Ascending aorta (tissue), 2 donors: ENCODE results near the gene PMM2. TPM values are rescaled to one million over a fixed set of nuclear protein-coding genes. Genes with fewer than 3 reads are reported as not detected.

Experiments used
- DNase-seq, 2 donors: peaks; one replicate each; pipeline ENCODE4 v3.0.0-alpha.2; 2019; ENCODE audit warnings: low spot score in 2 of 2
- H3K27ac ChIP-seq, 2 donors: fragments of 200-600 bp; sonication (generic); one replicate each; pipeline ENCODE4 v1.5.1; 2016 to 2017; ENCODE audit warnings: mild to moderate bottlenecking in 1 of 2
- H3K27me3 ChIP-seq: fragments of 200-600 bp; sonication (generic); one replicate; pipeline ENCODE4 v1.5.1; 2017
- H3K36me3 ChIP-seq, 2 donors: fragments of 200-600 bp; sonication (generic); one replicate each; pipeline ENCODE4 v1.5.1; 2016
- H3K4me1 ChIP-seq, 2 donors: fragments of 200-600 bp; sonication (generic); one replicate each; pipeline ENCODE4 v1.5.1; 2016 to 2017; ENCODE audit warnings: mild to moderate bottlenecking in 1 of 2
- H3K4me3 ChIP-seq, 2 donors: fragments of 200-600 bp; sonication (generic); one replicate each; pipeline ENCODE4 v1.5.1; 2016 to 2017; ENCODE audit warnings: mild to moderate bottlenecking in 1 of 2
- H3K9me3 ChIP-seq, 2 donors: fragments of 200-600 bp; sonication (generic); one replicate each; pipeline ENCODE4 v1.5.1; 2016
- CTCF ChIP-seq, 3 experiments: fragments of 200-600 bp in 2 of 3; fragments of 450-650 bp in 1 of 3; sonication (generic) in 2 of 3; IDR thresholded peaks; one replicate each; pipeline ENCODE4 v1.5.1; 2016 to 2019; ENCODE audit warnings: antibody characterized with exemption in 3 of 3, mild to moderate bottlenecking in 1 of 3, moderate library complexity in 1 of 3
- intact Hi-C: fragments of 100-400 bp; cut with DNase I; formaldehyde crosslinking; loops from one replicate; pipeline ENCODE4 v1.15.1; 2023
- total RNA-seq: library from RNA; depleted of rRNA; stranded (reverse); fragments of >200 nt; gene quantifications from one replicate; pipeline ENCODE4 v1.1.0, GENCODE V29; 2016

PMM2 gene
- total RNA-seq, 1 donor from 2014 or later = 17.9 TPM

GRCh38 chr16:8763899-8764298 is 33.7 kb upstream of the PMM2 start:
- Histone ChIP-seq H3K4me3 (no peak overlapping the region), H3K27me3 (no peaks in the 10 kb centered on the region), H3K27ac (no peak overlapping the region), H3K36me3 (peaks cover 23 to 42% of the 10 kb centered on the region in 2 donors), H3K9me3 (no peaks in the 10 kb centered on the region), H3K4me1 (no peaks in the 10 kb centered on the region)
- no peak for DNase-seq
- no peak for TF ChIP-seq CTCF (IDR thresholded peaks at IDR 0.05)
- intact Hi-C loops = no loop called here

- Histone ChIP-seq H3K9me3 (no peaks in the 10 kb centered on the region), H3K36me3 (peaks cover 28 to 45% of the 10 kb centered on the region in 2 donors), H3K4me1 (no peaks in the 10 kb centered on the region), H3K27me3 (no peaks in the 10 kb centered on the region), H3K27ac (no peak overlapping the region), H3K4me3 (no peak overlapping the region)
- DNase-seq = no peak
- intact Hi-C loops = no loop called here
- TF ChIP-seq CTCF (IDR thresholded peaks at IDR 0.05) = no peak
Measured at GRCh38 chr16:8764525-8765250, 33.0 kb upstream of the PMM2 start.

- no peaks in the 10 kb centered on the region for H3K4me1 ChIP-seq
- intact Hi-C loops = no loop called here
- no peak overlapping the region for H3K4me3 ChIP-seq
- peaks cover 25 to 40% of the 10 kb centered on the region in 2 donors for H3K36me3 ChIP-seq
- TF ChIP-seq CTCF (IDR thresholded peaks at IDR 0.05) = no peak
- no peaks in the 10 kb centered on the region for H3K27me3 ChIP-seq
- H3K27ac ChIP-seq = no peak overlapping the region
- no peaks in the 10 kb centered on the region for H3K9me3 ChIP-seq
- no peak for DNase-seq
Measured at GRCh38 chr16:8767176-8767575, 30.5 kb upstream of the PMM2 start.

GRCh38 chr16:8768283-8768682 is 29.4 kb upstream of the PMM2 start:
- intact Hi-C loops = no loop called here
- no peaks in the 10 kb centered on the region for H3K9me3 ChIP-seq
- no peak overlapping the region for H3K27ac ChIP-seq
- H3K4me1 ChIP-seq = no peaks in the 10 kb centered on the region
- H3K4me3 ChIP-seq = no peak overlapping the region
- no peaks in the 10 kb centered on the region for H3K27me3 ChIP-seq
- DNase-seq = no peak
- peaks cover 25 to 43% of the 10 kb centered on the region in 2 donors for H3K36me3 ChIP-seq
- TF ChIP-seq CTCF (IDR thresholded peaks at IDR 0.05) = no peak

DNA sequence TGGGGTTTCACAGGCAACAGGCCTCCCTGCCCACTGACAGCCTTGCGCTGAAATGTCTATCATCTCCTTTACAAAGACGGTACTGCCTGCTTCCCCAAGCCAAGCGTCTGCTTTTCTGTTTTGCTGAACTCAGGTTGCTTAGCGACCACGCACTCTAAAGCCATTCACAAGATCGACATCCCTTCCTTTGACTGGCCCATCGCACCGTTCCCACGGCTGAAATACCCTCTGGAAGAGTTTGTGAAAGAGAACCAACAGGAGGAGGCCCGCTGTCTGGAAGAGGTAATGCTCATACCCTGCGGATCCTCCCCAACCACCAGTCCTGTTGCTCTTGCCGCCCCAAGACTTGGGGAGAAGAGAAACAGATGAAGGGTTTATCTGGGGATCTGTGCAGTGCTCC is 28.9 kb upstream of the PMM2 start:
- Histone ChIP-seq H3K4me1 (no peaks in the 10 kb centered on the region), H3K36me3 (peaks cover 25 to 43% of the 10 kb centered on the region in 2 donors), H3K4me3 (no peak overlapping the region), H3K27ac (no peak overlapping the region), H3K27me3 (no peaks in the 10 kb centered on the region), H3K9me3 (no peaks in the 10 kb centered on the region)
- TF ChIP-seq CTCF (IDR thresholded peaks at IDR 0.05) = no peak
- DNase-seq = no peak
- intact Hi-C loops = no loop called here
